Measurements from ENCODE around the gene CLNK.

Gene CLNK, protein sequence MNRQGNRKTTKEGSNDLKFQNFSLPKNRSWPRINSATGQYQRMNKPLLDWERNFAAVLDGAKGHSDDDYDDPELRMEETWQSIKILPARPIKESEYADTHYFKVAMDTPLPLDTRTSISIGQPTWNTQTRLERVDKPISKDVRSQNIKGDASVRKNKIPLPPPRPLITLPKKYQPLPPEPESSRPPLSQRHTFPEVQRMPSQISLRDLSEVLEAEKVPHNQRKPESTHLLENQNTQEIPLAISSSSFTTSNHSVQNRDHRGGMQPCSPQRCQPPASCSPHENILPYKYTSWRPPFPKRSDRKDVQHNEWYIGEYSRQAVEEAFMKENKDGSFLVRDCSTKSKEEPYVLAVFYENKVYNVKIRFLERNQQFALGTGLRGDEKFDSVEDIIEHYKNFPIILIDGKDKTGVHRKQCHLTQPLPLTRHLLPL

DNA sequence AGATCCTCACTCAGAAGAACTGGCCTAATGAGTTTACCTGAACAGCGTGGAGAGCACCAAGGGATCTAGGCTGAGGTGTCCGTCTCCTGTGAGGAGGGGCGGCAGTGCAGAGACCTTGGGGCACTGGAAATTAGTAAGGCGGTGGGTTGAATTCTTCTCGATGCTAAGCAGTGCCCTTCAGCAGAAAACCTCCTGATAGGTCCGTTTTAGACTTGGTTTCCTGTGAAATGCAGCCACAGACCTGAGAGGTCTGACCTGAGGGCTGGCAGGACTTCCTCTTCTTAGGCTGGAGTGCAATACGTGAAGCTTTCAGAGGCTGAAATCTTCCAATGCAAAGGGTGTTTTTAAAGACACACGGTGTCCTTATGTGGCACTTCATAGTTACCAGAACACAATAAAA, at the start of gene CLNK:
CLNK (minus strand) TSS at position 138 of the 400 bp plus-strand sequence. CDS start 16,899 bp downstream, outside the sequence.
- no peak for DNase-seq

DNA sequence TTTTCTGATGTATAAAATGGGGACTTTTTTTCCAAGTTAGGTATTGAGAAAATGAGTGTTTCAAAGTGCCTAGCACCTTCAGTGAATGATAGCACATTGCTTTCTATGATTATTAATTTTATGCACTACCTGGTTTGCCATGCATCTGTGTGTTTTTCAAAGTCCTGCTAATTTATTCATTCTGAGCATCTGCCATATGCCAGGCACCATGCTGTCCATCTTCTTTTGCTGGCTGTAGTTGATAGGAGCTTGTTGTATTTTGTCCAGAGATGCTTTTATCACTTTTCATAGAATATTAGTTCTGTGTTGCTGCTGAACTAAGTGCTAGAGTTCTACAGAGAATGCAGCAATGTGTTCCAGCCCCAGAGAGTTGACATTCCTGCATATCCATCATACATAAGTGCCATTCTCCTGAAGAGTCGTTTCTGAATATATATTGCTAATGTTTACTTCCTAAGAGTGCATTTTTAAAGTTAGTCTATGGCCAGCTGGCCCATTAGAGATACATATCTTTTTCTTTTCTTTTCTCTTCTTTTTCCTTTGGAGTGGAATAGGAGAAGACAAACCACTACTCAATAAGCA, 49.0 kb upstream of the CLNK start:
- DNase-seq, result no peak

DNA sequence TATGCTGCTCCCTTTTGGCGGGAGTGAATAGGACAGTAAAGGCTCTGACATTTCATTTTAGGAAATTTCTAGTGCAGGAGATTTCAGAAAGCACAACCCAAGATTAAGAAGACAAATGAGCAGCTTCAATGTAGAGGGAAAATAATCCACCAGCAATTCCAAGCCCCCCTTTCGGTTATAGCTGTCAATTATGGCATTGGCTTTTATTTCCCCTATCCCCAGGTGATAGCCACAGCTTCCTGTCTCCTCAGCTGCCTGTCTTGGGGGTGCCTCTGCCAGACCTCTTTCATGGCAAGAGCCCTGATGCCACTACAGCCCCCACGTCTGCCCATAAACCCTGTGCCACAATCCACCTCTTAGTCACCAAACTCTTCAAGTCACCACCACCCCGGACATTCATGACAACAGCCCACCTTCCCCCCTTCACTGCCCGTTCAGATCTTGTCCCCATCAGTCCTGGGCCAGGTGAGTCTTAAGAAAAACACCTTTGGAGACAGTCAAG, 48.4 kb upstream of the CLNK start:
- DNase-seq, result no peak

DNA sequence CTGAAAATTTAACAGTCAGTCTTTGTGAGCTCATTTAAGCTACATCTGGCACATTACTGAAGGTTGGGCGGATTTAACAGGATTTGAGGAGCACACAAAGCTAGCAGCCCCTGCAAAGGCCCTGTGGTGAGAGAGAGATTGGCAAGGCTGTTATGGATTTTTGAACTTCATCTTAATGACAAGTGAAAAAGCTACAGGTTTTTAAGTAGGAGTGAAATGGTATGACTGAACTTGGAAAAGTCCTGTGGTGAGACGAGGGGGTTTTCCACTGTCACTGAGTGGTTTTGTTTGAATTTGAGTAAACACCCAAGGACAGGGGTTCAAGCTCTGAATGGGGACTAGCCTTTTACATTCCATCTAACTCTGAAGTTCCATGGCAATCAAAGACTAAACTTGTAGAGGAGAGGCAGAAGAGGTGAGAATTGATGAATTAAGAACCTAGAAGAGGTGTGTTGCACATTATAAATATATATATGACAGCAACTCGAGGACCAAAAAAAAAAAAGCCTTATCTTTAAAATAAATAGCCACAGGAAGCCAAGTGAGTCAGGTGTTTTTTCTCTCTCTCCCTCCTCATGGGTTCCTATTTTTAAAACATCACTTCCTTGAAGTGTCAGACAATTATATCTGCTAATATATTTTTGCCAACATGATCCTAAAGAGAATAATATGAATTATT, 47.8 kb upstream of the CLNK start:
- no peak for DNase-seq

DNA sequence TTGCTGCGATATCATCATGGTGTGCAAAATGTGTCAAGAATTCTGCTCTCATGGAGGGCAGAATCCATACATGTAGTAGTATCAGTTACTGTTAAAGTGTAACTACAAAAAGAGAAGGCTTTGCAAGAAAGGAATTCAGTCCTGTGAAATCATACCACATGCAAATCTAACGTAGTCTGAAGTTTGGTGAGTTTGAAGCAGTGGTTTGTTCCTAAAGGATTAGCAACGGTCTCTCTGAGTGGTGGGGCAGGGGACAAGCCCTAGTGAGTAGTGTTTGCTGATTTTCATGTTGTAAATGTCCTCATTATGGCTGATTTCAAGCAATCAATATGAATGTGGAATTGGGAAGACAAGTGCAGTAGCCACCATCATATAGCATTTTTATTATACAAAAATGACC, 47.1 kb upstream of the CLNK start:
- no peak for DNase-seq

DNA sequence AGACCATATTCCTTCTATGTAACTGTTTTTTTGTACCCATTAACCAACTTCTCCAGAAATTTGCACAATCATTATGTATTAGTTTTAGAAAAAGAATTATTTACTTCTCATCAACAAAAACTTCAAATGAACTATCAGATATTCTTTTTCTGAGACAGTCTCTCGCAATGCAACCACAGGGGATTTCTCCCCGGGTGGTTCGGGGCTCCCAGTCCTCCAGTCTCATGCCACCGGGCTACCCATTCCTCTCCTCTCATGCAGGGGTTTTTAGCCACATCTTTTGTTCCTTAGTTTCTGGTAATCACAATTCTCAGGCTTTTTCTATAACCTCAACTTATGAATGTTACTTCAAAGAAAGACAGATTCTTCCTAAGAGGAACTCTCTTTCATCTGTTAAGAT, 46.6 kb upstream of the CLNK start:
- DNase-seq, result no peak

DNA sequence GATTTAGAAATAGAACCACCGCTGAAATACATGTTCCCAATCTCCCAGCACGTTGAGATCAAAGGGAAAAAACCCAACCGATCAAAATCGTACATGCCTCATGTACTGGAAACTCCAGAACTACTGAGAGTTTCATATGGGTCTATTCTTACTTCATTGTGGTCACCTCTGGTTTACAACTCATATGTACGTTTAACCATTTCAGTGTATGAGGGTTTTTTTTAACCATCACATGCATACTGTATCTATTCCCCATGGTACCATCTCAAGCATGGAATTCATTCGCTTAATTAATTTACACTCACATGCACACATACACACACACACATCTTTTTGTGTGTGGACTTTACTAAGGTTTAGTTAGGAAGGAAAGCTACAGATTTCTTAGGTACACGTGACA, 46.0 kb upstream of the CLNK start:
- DNase-seq, result no peak

DNA sequence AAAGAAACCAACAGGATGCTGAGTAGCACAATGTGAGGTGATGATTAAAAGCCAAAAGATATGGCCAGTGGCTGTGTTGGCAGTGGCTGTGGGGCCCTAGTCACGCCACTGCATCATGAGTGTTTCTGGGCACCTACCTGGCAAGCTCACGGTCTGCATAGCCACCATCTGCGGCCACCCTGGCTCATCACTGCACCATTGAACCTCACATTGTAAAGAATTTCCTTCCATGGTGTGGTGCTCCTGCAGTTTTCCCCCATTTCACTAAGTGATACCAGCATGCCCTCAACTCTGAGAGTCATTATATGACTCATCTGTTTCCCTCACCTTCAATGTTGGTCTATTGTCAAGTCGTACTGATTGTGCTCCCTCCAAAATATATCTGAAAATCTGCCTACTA, 45.5 kb upstream of the CLNK start:
- DNase-seq, result no peak

DNA sequence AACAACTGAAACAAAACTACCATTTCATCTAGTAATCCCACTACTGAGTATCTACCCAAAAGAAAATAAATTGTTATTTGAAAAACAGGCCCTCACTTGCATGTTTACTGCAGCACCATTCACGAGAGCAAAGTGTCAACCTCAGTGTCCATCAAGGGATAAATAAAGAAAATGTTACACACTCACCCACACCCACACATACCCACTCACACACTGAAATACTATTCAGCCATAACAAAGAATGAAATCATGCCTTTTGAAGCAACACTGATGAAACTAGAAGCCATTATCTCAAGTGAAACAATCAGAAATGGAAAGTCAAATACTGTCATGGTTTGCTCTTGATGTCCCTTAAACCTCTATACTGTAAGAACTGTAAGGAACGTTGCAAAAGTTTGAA, 44.8 kb upstream of the CLNK start:
- no peak for DNase-seq

DNA sequence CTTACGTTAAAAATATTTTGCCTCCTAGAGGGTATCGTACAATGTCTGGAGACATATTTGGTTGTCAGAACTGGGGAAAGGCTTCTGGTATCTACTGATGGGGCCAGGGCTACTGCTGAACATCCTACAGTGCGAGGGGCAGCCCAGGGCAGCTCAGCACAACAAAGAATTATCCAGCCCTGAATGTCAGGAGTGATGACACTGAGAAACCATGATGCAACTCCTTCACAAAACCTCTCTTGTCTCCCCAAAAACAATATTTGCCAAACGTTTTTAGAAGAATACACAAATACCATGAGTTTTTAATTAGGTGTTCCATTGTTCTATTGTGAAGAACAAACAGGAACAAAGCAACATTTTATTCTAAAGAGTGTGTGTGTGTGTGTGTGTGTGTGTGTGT, 43.4 kb upstream of the CLNK start:
- no peak for DNase-seq

DNA sequence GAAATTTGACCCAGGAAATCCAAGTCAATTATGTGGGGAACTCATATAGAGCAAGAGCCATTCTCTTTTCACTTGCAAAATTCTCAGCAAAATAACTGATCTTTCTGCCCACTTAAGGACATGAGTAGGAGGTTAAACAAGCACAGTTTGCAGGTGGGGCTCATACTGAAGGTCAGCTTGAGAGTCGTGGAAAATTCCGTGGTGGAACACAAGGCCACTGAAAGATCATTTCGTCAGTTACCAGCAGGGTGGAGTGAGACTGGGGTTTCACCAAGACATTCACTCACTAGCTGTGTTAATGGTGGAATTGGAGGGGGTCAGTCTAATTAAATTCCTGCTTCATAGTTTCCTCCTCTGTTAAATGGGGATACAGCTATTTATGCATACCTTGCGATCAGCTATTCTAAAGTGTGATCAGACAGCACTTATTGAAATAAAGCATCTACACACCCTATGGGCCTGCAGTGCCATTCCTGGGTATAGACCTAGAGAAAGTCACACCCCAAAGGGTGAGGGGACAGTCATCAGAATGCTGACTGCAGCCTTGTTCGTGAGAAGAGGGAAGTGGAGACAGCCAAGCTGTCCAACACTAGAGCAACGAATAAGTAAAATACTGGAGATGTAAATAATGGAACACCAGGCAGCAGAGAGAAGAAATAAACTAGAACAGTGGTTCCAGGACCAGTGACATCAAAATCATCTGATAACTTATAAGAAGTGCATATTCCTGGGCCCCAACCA, 42.7 kb upstream of the CLNK start:
- no peak for DNase-seq

DNA sequence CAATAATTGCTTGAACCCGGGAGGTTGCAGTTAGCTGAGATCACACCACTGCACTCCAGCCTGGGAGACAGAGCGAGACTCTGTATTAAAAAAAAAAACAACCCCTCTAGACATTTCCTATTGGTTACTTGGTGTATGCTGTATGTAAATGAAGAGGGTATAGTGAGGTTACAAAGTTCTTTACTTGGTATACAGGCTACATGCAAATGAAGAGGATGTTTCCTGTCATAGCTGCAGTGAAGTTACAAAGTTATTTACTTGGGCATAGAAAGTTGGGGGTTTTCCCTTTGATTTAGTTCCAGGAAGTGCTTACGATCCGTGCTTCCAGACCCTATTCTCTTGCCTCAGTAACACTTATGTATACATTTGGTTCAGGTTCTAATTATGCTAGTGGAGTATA, 38.4 kb upstream of the CLNK start:
- DNase-seq, result no peak

DNA sequence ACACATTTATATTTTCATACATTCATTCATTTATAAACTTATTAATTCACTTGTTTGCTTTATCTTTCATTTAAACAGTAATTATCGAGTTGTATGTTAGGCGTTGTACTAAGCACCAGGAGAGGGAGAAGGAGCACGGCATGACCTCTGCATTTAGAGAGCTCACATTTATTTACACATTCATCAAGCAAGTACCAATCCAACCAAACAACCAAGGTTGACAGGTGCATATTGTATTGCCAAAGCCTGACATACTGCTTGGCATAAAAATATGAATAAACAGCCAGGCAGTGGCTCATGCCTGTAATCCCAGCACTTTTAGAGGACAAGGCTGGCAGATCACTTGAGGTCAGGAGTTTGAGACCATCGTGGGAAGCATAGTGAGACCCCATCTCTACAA, 37.0 kb upstream of the CLNK start:
- no peak for DNase-seq

DNA sequence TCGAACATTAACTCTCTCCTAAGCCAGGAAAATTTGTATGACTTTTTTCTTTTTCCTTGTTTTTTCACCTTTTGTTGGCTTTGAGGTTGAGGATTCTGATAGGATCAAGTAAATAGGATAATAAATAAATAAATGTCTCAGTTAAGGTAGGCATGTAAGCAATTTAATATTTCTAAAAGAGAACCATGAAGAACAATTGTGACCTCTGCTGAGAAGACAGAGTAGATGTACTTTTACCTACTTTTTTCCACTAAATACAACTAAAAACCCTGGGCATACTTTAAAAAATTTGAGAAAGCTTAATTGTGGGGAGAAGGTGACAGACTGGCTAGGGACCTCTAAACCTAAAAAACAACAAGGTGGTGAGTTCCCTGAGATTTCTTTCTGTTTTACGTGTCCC, 31.6 kb upstream of the CLNK start:
- DNase-seq, result no peak

DNA sequence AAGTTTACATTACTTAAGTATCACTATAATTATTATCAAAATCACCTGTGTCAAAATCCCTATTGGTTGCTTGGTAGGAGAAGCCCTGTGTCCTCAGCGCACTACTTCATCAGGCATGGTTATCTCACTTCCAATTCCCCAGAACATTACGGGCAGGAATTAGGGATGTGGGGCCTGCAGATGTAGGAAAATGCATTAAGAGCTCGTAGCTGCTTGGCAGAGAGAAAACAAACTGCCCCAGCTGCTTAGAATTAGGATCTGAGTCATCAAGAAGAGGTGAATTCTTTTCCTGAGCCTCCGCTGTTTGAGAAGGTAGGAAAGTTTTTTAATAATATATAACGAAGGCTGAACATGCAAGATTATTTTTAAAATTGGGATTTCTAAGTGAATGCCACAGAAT, 31.1 kb upstream of the CLNK start:
- no peak for DNase-seq

DNA sequence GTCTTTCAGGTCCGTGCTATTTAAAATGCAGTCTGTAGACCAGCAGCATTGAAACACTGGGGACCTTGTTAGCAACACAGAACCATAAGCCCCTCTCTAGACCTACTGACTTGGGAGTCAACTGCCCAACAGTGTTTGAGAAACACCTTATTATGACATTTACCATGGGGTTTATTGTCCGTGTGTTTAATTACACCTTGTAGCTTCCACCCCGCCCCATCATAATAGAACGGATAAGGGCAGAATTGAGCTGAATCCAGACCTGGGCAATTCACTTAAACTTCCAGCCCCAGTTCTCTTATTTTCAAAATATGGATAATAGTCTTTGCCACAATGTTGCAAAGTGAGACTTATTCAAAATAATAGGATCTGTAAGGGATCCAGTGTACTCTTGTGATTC, 30.6 kb upstream of the CLNK start:
- no peak for DNase-seq

DNA sequence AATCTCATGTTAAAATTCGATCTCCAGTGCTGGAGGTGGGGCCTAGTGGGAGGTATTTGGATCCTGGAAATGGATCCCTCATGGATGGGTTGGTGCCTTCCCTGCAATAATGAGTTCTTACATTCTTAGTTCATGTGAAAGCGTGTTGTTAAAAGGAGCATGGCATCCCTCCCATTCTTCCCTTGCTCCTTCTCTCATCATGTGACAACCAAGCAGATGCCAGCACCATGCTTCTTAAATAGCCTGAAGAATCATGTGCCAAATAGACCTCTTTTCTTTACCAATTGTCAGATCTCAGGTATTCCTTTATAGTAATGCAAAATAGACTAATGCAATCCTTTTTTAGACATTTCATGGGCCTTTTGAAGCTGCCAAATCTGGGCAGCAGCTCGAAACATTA, 29.0 kb upstream of the CLNK start:
- no peak for DNase-seq

DNA sequence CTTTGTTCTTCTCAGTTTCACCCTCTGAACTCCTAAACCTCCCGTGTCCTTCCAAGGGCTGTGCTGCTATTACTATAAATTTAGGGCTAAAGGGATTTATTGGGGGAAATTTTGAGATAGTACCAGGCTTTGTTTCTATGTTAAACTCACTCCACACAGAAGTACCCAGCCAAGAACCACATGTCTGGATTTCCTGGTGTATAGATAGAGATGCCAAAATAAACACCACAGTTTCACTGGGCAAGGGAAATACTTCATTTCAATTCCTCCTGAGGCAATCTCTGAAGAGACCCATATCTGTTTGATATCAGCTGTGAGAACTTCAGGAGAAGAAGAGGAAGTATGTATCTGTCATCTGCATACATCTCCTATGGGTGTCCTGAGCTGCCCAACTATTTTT, 21.7 kb upstream of the CLNK start:
- no peak for DNase-seq

DNA sequence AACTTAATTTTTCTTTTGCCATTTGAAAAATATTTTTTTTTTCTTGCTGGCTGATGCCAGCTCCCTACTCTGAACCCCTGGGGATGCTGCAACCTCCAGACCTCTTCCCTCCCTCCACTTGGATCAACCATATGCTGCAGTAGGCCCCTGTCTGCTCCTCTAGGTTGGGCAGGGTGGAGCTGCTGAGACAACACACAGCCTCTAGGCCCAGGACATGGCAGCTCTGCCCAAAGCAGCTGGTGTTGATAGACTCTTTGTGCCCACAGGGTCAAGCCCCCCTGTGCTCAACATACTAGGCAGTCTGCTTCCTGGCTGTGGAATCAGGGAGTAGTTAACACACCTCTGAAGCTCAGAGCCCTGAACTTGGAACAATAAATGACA, 19.9 kb upstream of the CLNK start:
- peak; percentile 31 for DNase-seq

DNA sequence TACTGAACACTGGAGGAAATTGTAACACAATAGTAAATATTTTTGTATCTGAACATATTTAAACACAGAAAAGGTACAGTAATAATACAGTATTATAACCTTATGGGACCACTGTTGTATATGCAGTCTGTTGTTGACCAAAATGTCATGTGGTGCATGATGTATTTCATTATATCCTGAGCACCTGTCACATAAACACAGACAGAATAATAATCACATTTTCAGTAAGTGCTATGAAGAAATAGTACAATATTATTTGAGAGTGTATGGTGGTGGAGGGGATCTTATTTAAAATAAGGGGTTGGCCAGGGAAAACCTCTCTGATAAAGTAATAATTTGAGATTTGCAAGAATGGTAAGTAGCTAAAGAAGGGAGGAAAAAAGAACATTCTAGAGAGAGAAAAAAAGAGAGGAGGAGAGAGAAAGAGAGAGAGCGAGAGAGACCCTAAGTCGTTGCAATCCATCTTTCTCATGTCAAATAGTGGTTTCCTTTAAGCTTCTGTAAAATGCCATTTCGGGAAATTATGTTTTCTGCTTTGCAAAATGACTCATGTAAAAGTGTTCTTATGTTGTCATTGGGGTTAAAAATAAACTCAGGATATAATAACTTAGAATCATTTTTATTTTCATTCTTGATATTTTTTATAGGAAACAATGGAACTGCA, 19.3 kb upstream of the CLNK start:
- DNase-seq, result no peak

DNA sequence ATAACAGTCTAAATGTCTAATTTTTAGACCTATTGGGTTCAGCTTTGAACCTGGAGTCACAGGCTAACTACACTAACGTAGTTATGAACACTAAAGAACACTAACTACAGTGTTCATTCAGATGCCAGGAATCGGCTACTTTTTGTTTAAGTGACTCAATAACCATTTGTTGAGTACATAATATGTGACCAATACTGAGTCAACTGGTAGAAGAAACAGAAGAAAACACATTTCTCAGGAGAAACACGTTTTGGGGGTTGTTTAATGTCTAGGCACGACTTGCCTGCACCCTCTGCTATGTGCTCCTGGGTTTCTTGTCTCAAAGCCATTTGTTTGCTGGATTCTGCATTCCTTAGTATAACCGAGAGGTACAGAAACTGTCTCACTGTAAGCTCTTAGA, 18.6 kb upstream of the CLNK start:
- no peak for DNase-seq

DNA sequence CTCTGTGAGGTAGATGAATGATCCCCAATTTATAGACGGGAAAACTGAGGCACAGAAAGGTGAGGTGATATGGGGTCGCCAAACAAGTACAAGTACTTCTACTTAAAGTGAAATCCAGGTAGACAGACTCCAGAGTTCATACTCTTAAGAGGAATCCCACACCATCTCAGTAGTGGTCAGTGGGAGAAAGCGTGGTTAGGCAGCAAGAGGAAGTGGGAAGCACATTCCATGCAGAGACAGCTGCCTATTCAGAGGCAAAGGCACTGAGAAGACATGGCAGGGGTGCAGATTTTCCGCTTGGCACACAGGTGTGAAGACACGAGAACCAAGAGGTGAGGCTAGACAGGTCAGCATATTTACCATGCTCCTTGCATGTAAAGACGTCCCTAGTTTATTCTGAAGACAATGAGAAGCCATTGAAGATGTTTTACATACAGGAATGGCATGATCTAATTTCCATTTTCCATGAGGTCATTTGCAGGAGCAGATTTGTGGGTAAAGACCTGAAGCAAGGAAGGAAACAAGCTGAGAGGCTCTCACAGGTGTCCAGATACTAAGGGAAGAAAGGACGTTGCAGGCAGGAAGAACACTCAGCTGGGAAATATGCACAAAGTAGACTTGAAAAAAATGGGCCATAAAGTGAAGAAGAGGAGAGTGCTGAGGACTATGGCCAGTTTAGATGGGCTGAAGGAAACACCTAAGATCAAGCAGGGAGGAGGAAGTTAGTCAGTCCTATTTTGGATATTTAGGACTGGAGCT, 17.3 kb upstream of the CLNK start:
- DNase-seq, result no peak

Data from NCI-H1694 treated with DMSO at 0.1 percent for 48 hours (cell line).